PFSK-1 (cell line): ENCODE results near the gene STIM2.

Source experiments
- FOXP2 ChIP-seq: optimal IDR thresholded peaks from 2 replicates; pipeline ENCODE3; 2011; ENCODE audit warnings: borderline replicate concordance, control low read depth, inconsistent platforms; ENCODE audit not compliant: insufficient read depth; ENCODE audit errors: extremely low read length, extremely low read depth
- POLR2AphosphoS5 ChIP-seq: IDR thresholded peaks from 2 replicates; pipeline ENCODE4 v1.6.1; 2012; ENCODE audit warnings: low read depth, mild to moderate bottlenecking, control low read depth, low read length, moderate library complexity
- SIN3A ChIP-seq: IDR thresholded peaks from 2 replicates; pipeline ENCODE4 v1.6.1; 2012; ENCODE audit warnings: mild to moderate bottlenecking, low read length, moderate library complexity, borderline replicate concordance; ENCODE audit not compliant: insufficient read depth
- TAF1 ChIP-seq: IDR thresholded peaks from 2 replicates; pipeline ENCODE4 v1.6.1; 2012; ENCODE audit warnings: low read length, control low read depth, borderline replicate concordance; ENCODE audit not compliant: insufficient read depth
- TF ChIP-seq, protein P1 (sequence below), 2 experiments: IDR thresholded peaks; 2 replicates each; pipeline versions ENCODE4 v1.6.1 to v1.8.0; 2011 to 2012; ENCODE audit warnings: low read depth in 2 of 2, low read length in 2 of 2, control low read depth in 1 of 2, inconsistent platforms in 1 of 2, mild to moderate bottlenecking in 1 of 2, moderate library complexity in 1 of 2; ENCODE audit not compliant: insufficient read depth in 1 of 2

Gene STIM2

DNA sequence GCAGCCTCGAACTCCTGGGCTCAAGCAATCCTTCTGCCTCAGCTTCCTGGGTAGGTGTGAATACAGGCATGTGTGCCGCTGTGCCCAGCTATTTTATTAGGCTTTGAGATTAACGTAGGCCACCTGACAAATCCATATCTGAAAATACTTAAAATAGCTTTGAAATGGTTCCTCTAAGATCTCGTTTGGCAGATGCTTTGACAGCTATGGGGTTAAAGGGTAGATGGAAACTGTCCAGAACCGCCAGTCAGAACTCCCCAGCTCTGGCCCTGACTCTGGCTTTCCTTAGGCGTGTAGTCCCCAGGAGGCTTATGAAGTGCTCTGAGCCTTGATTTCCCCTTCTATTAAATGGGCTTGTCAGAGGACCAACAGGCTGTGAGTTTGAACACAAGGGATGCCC, 32.8 kb upstream of the STIM2 start:
- TF ChIP-seq, protein P1, sequence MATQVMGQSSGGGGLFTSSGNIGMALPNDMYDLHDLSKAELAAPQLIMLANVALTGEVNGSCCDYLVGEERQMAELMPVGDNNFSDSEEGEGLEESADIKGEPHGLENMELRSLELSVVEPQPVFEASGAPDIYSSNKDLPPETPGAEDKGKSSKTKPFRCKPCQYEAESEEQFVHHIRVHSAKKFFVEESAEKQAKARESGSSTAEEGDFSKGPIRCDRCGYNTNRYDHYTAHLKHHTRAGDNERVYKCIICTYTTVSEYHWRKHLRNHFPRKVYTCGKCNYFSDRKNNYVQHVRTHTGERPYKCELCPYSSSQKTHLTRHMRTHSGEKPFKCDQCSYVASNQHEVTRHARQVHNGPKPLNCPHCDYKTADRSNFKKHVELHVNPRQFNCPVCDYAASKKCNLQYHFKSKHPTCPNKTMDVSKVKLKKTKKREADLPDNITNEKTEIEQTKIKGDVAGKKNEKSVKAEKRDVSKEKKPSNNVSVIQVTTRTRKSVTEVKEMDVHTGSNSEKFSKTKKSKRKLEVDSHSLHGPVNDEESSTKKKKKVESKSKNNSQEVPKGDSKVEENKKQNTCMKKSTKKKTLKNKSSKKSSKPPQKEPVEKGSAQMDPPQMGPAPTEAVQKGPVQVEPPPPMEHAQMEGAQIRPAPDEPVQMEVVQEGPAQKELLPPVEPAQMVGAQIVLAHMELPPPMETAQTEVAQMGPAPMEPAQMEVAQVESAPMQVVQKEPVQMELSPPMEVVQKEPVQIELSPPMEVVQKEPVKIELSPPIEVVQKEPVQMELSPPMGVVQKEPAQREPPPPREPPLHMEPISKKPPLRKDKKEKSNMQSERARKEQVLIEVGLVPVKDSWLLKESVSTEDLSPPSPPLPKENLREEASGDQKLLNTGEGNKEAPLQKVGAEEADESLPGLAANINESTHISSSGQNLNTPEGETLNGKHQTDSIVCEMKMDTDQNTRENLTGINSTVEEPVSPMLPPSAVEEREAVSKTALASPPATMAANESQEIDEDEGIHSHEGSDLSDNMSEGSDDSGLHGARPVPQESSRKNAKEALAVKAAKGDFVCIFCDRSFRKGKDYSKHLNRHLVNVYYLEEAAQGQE (IDR thresholded peaks at IDR 0.05; ENCODE audit: insufficient read depth in 1 of 2, low read depth in 2 of 2, low read length in 2 of 2) = no peak
- no peak for TF ChIP-seq FOXP2
- TF ChIP-seq SIN3A = no peak
- TF ChIP-seq POLR2AphosphoS5 = no peak
- TF ChIP-seq TAF1 = no peak

DNA sequence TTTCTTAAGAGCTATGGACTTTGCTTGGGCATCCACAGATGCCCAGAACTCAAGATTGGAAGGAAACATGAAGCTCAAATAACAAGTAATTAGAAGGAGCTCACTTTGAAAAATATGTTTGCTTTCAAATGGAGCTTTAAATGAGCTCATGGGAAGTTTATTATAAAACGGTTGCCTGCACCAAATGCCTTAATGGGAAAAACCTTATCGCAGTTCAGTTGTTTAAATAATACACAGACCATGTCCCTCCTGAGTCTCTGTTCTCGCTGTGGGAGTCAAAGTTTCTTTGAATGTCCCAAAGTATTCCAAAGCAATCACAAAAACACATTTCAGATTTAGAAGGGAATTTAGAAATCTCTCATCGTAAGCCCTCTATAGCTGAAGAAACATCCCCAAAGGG, 31.6 kb upstream of the STIM2 start:
- TF ChIP-seq TAF1 (no peak), FOXP2 (no peak), POLR2AphosphoS5 (no peak)
- TF ChIP-seq, protein P1 (IDR thresholded peaks at IDR 0.05; ENCODE audit: insufficient read depth in 1 of 2, low read depth in 2 of 2, low read length in 2 of 2) = no peak

DNA sequence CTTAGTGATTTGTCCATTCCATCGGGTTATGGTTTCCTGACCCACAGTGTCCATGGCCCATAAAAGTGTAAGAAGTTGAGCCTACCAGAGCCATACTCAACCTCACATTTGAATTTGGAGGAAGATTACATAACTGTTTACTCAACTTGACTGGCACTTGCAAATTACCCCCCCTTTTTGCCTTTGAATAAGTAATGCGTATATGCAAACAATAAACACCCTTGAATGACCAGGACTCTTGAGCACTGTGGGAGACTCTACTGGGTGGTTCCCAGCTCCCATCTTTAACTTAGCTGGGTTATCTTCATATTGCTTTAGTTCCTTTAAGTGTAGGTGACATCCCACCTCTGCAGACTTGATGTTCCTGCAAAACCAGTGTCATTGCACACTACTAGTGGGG, 30.6 kb upstream of the STIM2 start:
- TF ChIP-seq POLR2AphosphoS5 = no peak
- TF ChIP-seq SIN3A = no peak
- TF ChIP-seq TAF1 = no peak
- TF ChIP-seq FOXP2 = no peak
- TF ChIP-seq, protein P1 (IDR thresholded peaks at IDR 0.05; ENCODE audit: insufficient read depth in 1 of 2, low read depth in 2 of 2, low read length in 2 of 2) = no peak

DNA sequence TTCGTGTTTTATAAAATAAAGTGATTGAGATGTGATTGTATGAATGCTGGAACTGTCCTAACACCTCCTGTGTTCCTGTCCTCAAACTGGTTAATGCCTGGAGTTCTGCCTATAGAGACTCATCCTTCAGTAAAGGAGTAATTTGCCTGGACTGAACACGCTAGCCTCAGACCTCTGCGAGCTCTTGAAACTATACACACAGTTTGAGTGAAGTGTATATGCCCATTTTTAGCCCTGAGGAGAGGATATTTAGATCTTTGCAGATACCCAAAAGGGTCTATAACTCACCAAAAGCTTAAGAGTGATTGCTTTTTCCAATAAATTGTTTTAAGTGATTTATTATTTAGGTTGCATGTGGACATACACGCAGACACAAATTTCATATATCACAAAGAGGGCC, 29.9 kb upstream of the STIM2 start:
- TF ChIP-seq FOXP2 (no peak), POLR2AphosphoS5 (no peak), TAF1 (no peak), SIN3A (no peak)
- TF ChIP-seq, protein P1 (IDR thresholded peaks at IDR 0.05; ENCODE audit: insufficient read depth in 1 of 2, low read depth in 2 of 2, low read length in 2 of 2) = no peak

DNA sequence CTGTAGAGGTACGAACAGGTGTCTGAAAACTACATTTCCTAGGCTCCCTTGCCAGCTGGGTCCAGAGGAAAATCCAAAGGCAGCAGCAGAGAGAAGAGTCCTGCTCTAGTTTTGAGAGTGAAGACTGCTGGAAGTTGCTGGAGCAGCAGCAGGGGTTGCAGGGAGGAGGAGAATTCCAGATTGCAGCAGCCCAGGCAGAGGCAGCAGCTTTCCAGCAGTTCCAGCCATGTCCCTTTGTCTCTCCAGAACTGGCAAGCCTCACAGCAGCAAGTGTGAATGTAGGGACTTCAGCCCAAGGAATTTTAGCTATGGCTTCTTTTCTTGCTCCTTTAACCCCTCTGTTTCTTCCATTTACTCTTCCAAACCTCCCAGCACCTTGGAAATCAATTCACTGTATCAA, 24.1 kb upstream of the STIM2 start:
- TF ChIP-seq FOXP2 (no peak), TAF1 (no peak), POLR2AphosphoS5 (no peak), SIN3A (no peak)
- TF ChIP-seq, protein P1 (IDR thresholded peaks at IDR 0.05; ENCODE audit: insufficient read depth in 1 of 2, low read depth in 2 of 2, low read length in 2 of 2) = no peak
